Hepatocyte (in vitro differentiated cells): ENCODE data around the gene CNDP1. TPM values are rescaled to one million over a fixed set of nuclear protein-coding genes. Genes with fewer than 3 reads are reported as not detected.

Experiments used
- DNase-seq: peaks from one replicate; pipeline ENCODE4 v3.0.0-alpha.2; 2016; ENCODE audit warnings: low spot score
- H2AFZ ChIP-seq: fragments of 200-600 bp; sonication (generic); 2 replicates; pipeline ENCODE4 v1.6.0; 2016; ENCODE audit warnings: antibody characterized with exemption, mild to moderate bottlenecking
- H3K27ac ChIP-seq: fragments of 200-600 bp; sonication (generic); 2 replicates; pipeline ENCODE4 v1.5.1; 2016; ENCODE audit warnings: mild to moderate bottlenecking
- H3K27me3 ChIP-seq: fragments of 200-600 bp; sonication (generic); 2 replicates; pipeline ENCODE4 v1.6.1; 2016
- H3K36me3 ChIP-seq: fragments of 200-600 bp; sonication (generic); replicated peaks from 2 replicates; pipeline ENCODE4 v1.5.1; 2016; ENCODE audit warnings: low read depth; ENCODE audit not compliant: insufficient read depth
- H3K4me1 ChIP-seq: fragments of 200-600 bp; sonication (generic); 2 replicates; pipeline ENCODE4 v1.5.1; 2016; ENCODE audit warnings: mild to moderate bottlenecking, moderate library complexity; ENCODE audit not compliant: insufficient read depth
- H3K4me2 ChIP-seq: fragments of 200-600 bp; sonication (generic); 2 replicates; pipeline ENCODE4 v1.6.0; 2016
- H3K4me3 ChIP-seq: fragments of 200-600 bp; sonication (generic); 2 replicates; pipeline ENCODE4 v1.5.1; 2016; ENCODE audit warnings: mild to moderate bottlenecking
- H3K79me2 ChIP-seq: fragments of 200-600 bp; sonication (generic); 2 replicates; pipeline ENCODE4 v1.6.0; 2017; ENCODE audit warnings: mild to moderate bottlenecking
- H3K9me2 ChIP-seq: fragments of 200-600 bp; sonication (generic); replicated peaks from 2 replicates; pipeline ENCODE4 v1.6.0; 2017; ENCODE audit warnings: mild to moderate bottlenecking; ENCODE audit not compliant: insufficient read depth
- H3K9me3 ChIP-seq: fragments of 200-600 bp; sonication (generic); 2 replicates; pipeline ENCODE4 v1.5.1; 2016; ENCODE audit warnings: low read depth, mild to moderate bottlenecking
- H4K20me1 ChIP-seq: fragments of 200-600 bp; sonication (generic); 2 replicates; pipeline ENCODE4 v1.6.0; 2016; ENCODE audit warnings: mild to moderate bottlenecking; ENCODE audit not compliant: insufficient read depth, poor library complexity, severe bottlenecking
- CTCF ChIP-seq: fragments of 200-600 bp; sonication (generic); IDR thresholded peaks from 2 replicates; pipeline ENCODE4 v1.5.1; 2016; ENCODE audit warnings: antibody characterized with exemption, mild to moderate bottlenecking; ENCODE audit not compliant: poor library complexity
- EZH2 ChIP-seq: fragments of 200-600 bp; sonication (generic); IDR thresholded peaks from 2 replicates; pipeline ENCODE4 v1.6.1; 2016; ENCODE audit warnings: antibody characterized with exemption, mild to moderate bottlenecking, borderline replicate concordance
- EZH2phosphoT487 ChIP-seq: fragments of 200-600 bp; sonication (generic); IDR thresholded peaks from one replicate; pipeline ENCODE4 v1.6.1; 2018; ENCODE audit warnings: antibody characterized with exemption, mild to moderate bottlenecking, low read depth, moderate library complexity; ENCODE audit not compliant: unreplicated experiment, severe bottlenecking
- WGBS: methylation state at CpG from one replicate; pipeline ENCODE4 v1.1.6; 2016; ENCODE audit warnings: low lambda C conversion rate; ENCODE audit errors: missing lambda C conversion rate; 5-methylcytosine and 5-hydroxymethylcytosine counted together
- polyA plus RNA-seq: library from polyadenylated mRNA; unstranded; fragments of >200 nt; fragmentation: Nextera tagmentation; extraction: Ambion mirVana; gene quantifications from 2 replicates; pipeline ENCODE4 v1.2.1, GENCODE V29; 2016
- total RNA-seq: library from RNA; depleted of rRNA; stranded (reverse); fragments of >200 nt; gene quantifications from 2 replicates; pipeline ENCODE4 v1.2.3, GENCODE V29; 2014

Gene CNDP1
- total and polyA plus RNA-seq, 2 experiments from 2014 or later, result 0.74 TPM; not detected in 1

GRCh38 chr18:74540652-74541421, 6.5 kb downstream of the CNDP1 start:
- Histone ChIP-seq H3K9me2 (no peaks in the 10 kb centered on the region), H3K79me2 (no peaks in the 10 kb centered on the region), H3K27me3 (no peaks in the 10 kb centered on the region), H3K4me2 (no peak overlapping the region), H3K9me3 (no peaks in the 10 kb centered on the region), H4K20me1 (no peaks in the 10 kb centered on the region), H3K4me3 (no peak overlapping the region), H3K4me1 (peaks cover 2% of the 10 kb centered on the region), H2AFZ (no peak overlapping the region), H3K36me3 (no peaks in the 10 kb centered on the region), H3K27ac (no peak overlapping the region)
- TF ChIP-seq EZH2 (no peak), EZH2phosphoT487 (no peak), CTCF (no peak)
- DNase-seq, result no peak
- 78% methylated on average over 20 of the region's 20 CpGs for WGBS

GRCh38 chr18:74541703-74542555, 7.6 kb downstream of the CNDP1 start:
- Histone ChIP-seq H2AFZ (no peak overlapping the region), H3K36me3 (no peaks in the 10 kb centered on the region), H3K9me2 (no peaks in the 10 kb centered on the region), H4K20me1 (no peaks in the 10 kb centered on the region), H3K27ac (peak overlapping the region; percentile 82), H3K27me3 (no peaks in the 10 kb centered on the region), H3K4me3 (no peak overlapping the region), H3K9me3 (no peaks in the 10 kb centered on the region), H3K4me1 (peaks cover 2% of the 10 kb centered on the region), H3K4me2 (peak overlapping the region; percentile 54), H3K79me2 (no peaks in the 10 kb centered on the region)
- whole genome bisulfite sequencing, result 72% methylated on average over 15 of the region's 15 CpGs
- peak; percentile 69 for DNase-seq
- TF ChIP-seq CTCF (no peak), EZH2phosphoT487 (no peak), EZH2 (no peak)

- Histone ChIP-seq H2AFZ (no peak overlapping the region), H3K27ac (no peak overlapping the region), H4K20me1 (no peaks in the 10 kb centered on the region), H3K9me3 (no peaks in the 10 kb centered on the region), H3K79me2 (no peaks in the 10 kb centered on the region), H3K9me2 (no peaks in the 10 kb centered on the region), H3K4me1 (peaks cover 2% of the 10 kb centered on the region), H3K27me3 (no peaks in the 10 kb centered on the region), H3K4me3 (no peak overlapping the region), H3K36me3 (no peaks in the 10 kb centered on the region), H3K4me2 (no peak overlapping the region)
- TF ChIP-seq EZH2phosphoT487 (no peak), CTCF (no peak), EZH2 (no peak)
- WGBS, result 79% methylated on average over 8 of the region's 8 CpGs
- no peak for DNase-seq
Measured at GRCh38 chr18:74544898-74545297, 10.6 kb downstream of the CNDP1 start.
